Measurements from ENCODE around the gene KCNN3.

Gene KCNN3

DNA sequence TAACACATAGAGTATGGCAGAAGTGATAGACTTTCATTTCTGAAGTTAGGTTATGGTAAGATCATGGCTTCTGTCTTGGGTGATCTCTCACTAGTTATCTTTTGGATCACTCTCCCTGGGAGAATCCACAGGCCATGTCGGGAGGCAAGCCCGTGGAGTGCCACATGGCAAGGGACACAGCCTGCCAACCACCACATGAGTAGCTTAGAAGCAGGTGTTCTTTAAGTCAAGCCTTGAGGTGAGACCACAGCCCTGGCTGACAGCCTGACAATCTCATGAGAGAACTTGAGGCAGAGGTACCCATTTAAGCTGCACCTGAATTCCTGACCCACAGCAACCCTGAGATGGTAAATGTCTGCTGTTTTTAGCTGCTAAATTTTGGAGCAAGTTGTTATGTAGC is 130.4 kb downstream of the KCNN3 start:
- ChIA-PET POLR2A (no interaction called here), CTCF (interaction anchor here (0.6 to 2.6 kb wide), 5 partner anchors 10 to 205 kb away, joined by 3 to 8 read pairs (median 3); no protein-coding TSS in a partner anchor)
- H3K4me3 ChIP-seq (ENCODE audit: low read depth, low read length): no peak overlapping the region
- TF ChIP-seq SP2 (tag by site-specific recombination; IDR thresholded peaks at IDR 0.05): no peak
- no peak for TF ChIP-seq ZNF366 (tag by site-specific recombination; conservative IDR thresholded peaks at IDR 0.05)
- TF ChIP-seq ZFP69B (tag by site-specific recombination; IDR thresholded peaks at IDR 0.05): no peak
- TF ChIP-seq REPIN1 (tag by site-specific recombination; IDR thresholded peaks at IDR 0.05; ENCODE audit: low read depth): no peak
- TF ChIP-seq ZNF350 (tag by site-specific recombination; IDR thresholded peaks at IDR 0.05): no peak
- no peaks in the 10 kb centered on the region for H3K36me3 ChIP-seq (ENCODE audit: control insufficient read depth in 2 of 2, insufficient read depth in 1 of 2, low read length in 2 of 2)
- H3K4me1 ChIP-seq (ENCODE audit: control insufficient read depth, insufficient read depth, low read length): no peaks in the 10 kb centered on the region
- H3K9me3 ChIP-seq (ENCODE audit: control insufficient read depth, insufficient read depth, low read depth, low read length): no peaks in the 10 kb centered on the region
- no peak overlapping the region for H3K27ac ChIP-seq (ENCODE audit: extremely low read depth, low read depth, low read length)

DNA sequence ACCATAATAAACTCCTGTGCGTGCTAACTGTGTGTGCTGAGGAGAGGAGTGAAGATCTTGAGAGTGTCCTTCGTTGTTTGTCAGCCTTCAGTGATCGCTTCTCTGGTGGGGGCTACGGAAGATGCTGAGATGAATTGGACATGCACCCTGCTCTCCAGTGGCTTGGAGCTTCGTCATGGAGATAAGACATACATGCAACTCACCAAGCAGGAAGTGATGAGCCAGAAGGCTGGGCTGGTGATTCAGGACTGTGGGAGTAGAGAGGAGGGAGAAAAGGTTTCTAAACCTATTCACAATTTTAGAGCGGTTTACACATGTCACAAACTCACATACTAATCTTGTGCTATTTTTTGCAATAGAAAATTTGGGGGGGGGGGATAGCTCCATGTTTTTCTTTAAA is 133.2 kb downstream of the KCNN3 start:
- ChIA-PET CTCF (interaction anchor here (1.0 kb wide), 1 partner anchor 24 kb away, joined by 4 read pairs; no protein-coding TSS in a partner anchor), POLR2A (no interaction called here)
- Histone ChIP-seq H3K36me3 (ENCODE audit: control insufficient read depth in 2 of 2, insufficient read depth in 1 of 2, low read length in 2 of 2) (no peaks in the 10 kb centered on the region), H3K9me3 (ENCODE audit: control insufficient read depth, insufficient read depth, low read depth, low read length) (no peaks in the 10 kb centered on the region), H3K4me1 (ENCODE audit: control insufficient read depth, insufficient read depth, low read length) (no peaks in the 10 kb centered on the region), H3K27ac (ENCODE audit: extremely low read depth, low read depth, low read length) (no peak overlapping the region), H3K4me3 (ENCODE audit: low read depth, low read length) (no peak overlapping the region)
- TF ChIP-seq HIC1 (tag by site-specific recombination; IDR thresholded peaks at IDR 0.05) (no peak), ZNF202 (tag by site-specific recombination; IDR thresholded peaks at IDR 0.05; ENCODE audit: borderline replicate concordance) (no peak), ZNF10 (tag by site-specific recombination; IDR thresholded peaks at IDR 0.05) (no peak), ZNF560 (tag by site-specific recombination; IDR thresholded peaks at IDR 0.05; ENCODE audit: borderline replicate concordance) (no peak), ZNF112 (tag by site-specific recombination; IDR thresholded peaks at IDR 0.05) (no peak), KLF8 (tag by site-specific recombination; IDR thresholded peaks at IDR 0.05) (no peak), ZNF777 (tag by site-specific recombination; IDR thresholded peaks at IDR 0.05; ENCODE audit: borderline replicate concordance) (no peak), ZNF701 (tag by site-specific recombination; IDR thresholded peaks at IDR 0.05) (no peak), ZNF791 (tag by site-specific recombination; IDR thresholded peaks at IDR 0.05) (no peak), TCF7L2 (IDR thresholded peaks at IDR 0.05; ENCODE audit: borderline replicate concordance, low read depth, low read length) (no peak), ZNF157 (tag by site-specific recombination; IDR thresholded peaks at IDR 0.05) (no peak), TRIM28 (IDR thresholded peaks at IDR 0.05; ENCODE audit: borderline replicate concordance, low read length) (no peak), ZNF529 (tag by site-specific recombination; IDR thresholded peaks at IDR 0.05; ENCODE audit: insufficient replicate concordance) (no peak), ZEB2 (tag by site-specific recombination; IDR thresholded peaks at IDR 0.05) (no peak), ZNF248 (tag by site-specific recombination; IDR thresholded peaks at IDR 0.05) (no peak)
- TF ChIP-seq, protein P1, sequence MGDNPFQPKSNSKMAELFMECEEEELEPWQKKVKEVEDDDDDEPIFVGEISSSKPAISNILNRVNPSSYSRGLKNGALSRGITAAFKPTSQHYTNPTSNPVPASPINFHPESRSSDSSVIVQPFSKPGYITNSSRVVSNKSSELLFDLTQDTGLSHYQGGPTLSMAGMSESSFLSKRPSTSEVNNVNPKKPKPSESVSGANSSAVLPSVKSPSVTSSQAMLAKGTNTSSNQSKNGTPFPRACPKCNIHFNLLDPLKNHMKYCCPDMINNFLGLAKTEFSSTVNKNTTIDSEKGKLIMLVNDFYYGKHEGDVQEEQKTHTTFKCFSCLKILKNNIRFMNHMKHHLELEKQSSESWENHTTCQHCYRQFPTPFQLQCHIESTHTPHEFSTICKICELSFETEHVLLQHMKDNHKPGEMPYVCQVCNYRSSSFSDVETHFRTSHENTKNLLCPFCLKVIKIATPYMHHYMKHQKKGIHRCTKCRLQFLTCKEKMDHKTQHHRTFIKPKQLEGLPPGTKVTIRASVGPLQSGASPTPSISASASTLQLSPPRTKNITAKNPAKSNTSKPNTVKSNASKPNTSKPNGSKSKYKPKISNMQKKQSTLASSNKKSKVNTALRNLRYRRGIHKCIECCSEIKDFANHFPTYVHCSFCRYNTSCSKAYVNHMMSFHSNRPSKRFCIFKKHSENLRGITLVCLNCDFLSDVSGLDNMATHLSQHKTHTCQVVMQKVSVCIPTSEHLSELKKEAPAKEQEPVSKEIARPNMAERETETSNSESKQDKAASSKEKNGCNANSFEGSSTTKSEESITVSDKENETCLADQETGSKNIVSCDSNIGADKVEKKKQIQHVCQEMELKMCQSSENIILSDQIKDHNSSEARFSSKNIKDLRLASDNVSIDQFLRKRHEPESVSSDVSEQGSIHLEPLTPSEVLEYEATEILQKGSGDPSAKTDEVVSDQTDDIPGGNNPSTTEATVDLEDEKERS (tag by site-specific recombination; IDR thresholded peaks at IDR 0.05): no peak
